Fibroblast of lung (primary cell): Measurements from ENCODE around the gene PCYT1B. TPM values are rescaled to one million over a fixed set of nuclear protein-coding genes. Genes with fewer than 3 reads are reported as not detected.

ENCODE experiments used
- DNase-seq, 2 donors: peaks; one replicate each; pipeline versions ENCODE4 v3.0.0 to v3.0.0-alpha.2; 2010; ENCODE audit warnings: low read depth in 2 of 2
- H2AFZ ChIP-seq: 2 replicates; pipeline ENCODE4 v1.5.1; 2012; ENCODE audit warnings: low read length, control low read depth, inconsistent platforms
- H3K27ac ChIP-seq: 2 replicates; pipeline ENCODE4 v1.5.1; 2011; ENCODE audit warnings: low read length, control low read depth; ENCODE audit not compliant: insufficient read depth
- H3K27me3 ChIP-seq: 2 replicates; pipeline ENCODE4 v1.5.1; 2011; ENCODE audit warnings: mild to moderate bottlenecking, low read length; ENCODE audit not compliant: control insufficient read depth, insufficient read depth
- H3K36me3 ChIP-seq: 2 replicates; pipeline ENCODE4 v1.5.1; 2011; ENCODE audit warnings: low read length; ENCODE audit not compliant: control insufficient read depth, insufficient read depth
- H3K4me1 ChIP-seq: 2 replicates; pipeline ENCODE4 v1.5.1; 2011; ENCODE audit warnings: low read length; ENCODE audit not compliant: control insufficient read depth, insufficient read depth; ENCODE audit errors: extremely low read depth
- H3K4me2 ChIP-seq: 2 replicates; pipeline ENCODE4 v1.5.1; 2011; ENCODE audit warnings: low read length, control low read depth; ENCODE audit not compliant: insufficient read depth; ENCODE audit errors: extremely low read depth
- H3K4me3 ChIP-seq, 4 experiments: fragments of 200-600 bp in 1 of 4; sonication (generic) in 1 of 4; replicated peaks in 1 of 4; 2 replicates each; pipeline ENCODE4 v1.5.1; 2011 to 2016; ENCODE audit warnings: low read length in 4 of 4, low read depth in 3 of 4, mild to moderate bottlenecking in 3 of 4, control low read depth in 2 of 4, inconsistent platforms in 1 of 4, mixed read lengths in 1 of 4; ENCODE audit not compliant: insufficient read depth in 1 of 4; ENCODE audit errors: control extremely low read depth in 1 of 4
- H3K79me2 ChIP-seq: 2 replicates; pipeline ENCODE4 v1.5.1; 2012; ENCODE audit warnings: mild to moderate bottlenecking, low read length, inconsistent platforms; ENCODE audit not compliant: control insufficient read depth, insufficient read depth
- H3K9ac ChIP-seq: 2 replicates; pipeline ENCODE4 v1.5.1; 2011; ENCODE audit warnings: mild to moderate bottlenecking, low read length, control low read depth; ENCODE audit not compliant: insufficient read depth
- H3K9me3 ChIP-seq: 2 replicates; pipeline ENCODE4 v1.5.1; 2012; ENCODE audit warnings: low read depth, low read length; ENCODE audit not compliant: control insufficient read depth, insufficient read depth
- H4K20me1 ChIP-seq: 2 replicates; pipeline ENCODE4 v1.5.1; 2011; ENCODE audit warnings: low read length; ENCODE audit not compliant: control insufficient read depth, insufficient read depth; ENCODE audit errors: extremely low read depth
- EZH2 ChIP-seq: IDR thresholded peaks from 2 replicates; pipeline ENCODE4 v1.5.1; 2012; ENCODE audit warnings: low read length, control low read depth, mild to moderate bottlenecking; ENCODE audit errors: missing control alignments
- polyA plus RNA-seq, 2 donors: library from polyadenylated mRNA; depleted of rRNA in 1 of 2; stranded (reverse) in 1 of 2; unstranded in 1 of 2; fragments of >200 nt; gene quantifications; 2 replicates each; pipeline ENCODE4 v1.2.1, GENCODE V29; 2011 to 2012; ENCODE audit warnings: missing spikeins in 1 of 2
- total RNA-seq: library from RNA; depleted of rRNA; stranded (reverse); fragments of >200 nt; gene quantifications from 2 replicates; pipeline ENCODE4 v1.2.1, GENCODE V29; 2014
- TF ChIP-seq, protein P1 (sequence below), 2 donors: IDR thresholded peaks in 1 of 2; conservative IDR thresholded peaks in 1 of 2; 1 replicate in 1 of 2; 2 replicates in 1 of 2; pipeline ENCODE4 v1.5.1; 2011 to 2012; ENCODE audit warnings: low read length in 2 of 2, control low read depth in 1 of 2, inconsistent platforms in 1 of 2, low read depth in 1 of 2, mild to moderate bottlenecking in 1 of 2

PCYT1B gene
- total and polyA plus RNA-seq, 2 donors (not counting 1 experiment from before 2014, with no cell fraction given), result 0.17 to 0.34 TPM

DNA sequence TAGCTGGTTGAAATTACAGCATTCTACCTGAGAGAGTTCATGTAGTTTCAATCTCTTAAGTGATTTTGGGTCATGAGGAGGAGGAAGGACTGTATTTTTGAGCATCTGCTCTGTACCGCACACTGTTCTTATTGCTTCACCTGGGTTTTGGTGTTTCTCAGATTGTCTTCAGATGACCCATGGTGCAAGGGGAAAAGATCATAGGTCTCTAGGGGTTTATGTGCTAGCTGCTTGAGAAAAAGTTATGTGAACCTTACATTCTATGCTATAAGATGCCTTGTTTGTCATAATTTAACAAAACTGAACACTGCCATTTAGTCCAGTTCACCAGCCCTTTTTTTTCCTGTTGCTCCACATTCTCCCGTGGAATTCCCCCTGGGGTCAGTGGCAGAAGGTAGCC lies 121.7 kb downstream of the PCYT1B start:
- no peak overlapping the region for H2AFZ ChIP-seq
- TF ChIP-seq, protein P1, sequence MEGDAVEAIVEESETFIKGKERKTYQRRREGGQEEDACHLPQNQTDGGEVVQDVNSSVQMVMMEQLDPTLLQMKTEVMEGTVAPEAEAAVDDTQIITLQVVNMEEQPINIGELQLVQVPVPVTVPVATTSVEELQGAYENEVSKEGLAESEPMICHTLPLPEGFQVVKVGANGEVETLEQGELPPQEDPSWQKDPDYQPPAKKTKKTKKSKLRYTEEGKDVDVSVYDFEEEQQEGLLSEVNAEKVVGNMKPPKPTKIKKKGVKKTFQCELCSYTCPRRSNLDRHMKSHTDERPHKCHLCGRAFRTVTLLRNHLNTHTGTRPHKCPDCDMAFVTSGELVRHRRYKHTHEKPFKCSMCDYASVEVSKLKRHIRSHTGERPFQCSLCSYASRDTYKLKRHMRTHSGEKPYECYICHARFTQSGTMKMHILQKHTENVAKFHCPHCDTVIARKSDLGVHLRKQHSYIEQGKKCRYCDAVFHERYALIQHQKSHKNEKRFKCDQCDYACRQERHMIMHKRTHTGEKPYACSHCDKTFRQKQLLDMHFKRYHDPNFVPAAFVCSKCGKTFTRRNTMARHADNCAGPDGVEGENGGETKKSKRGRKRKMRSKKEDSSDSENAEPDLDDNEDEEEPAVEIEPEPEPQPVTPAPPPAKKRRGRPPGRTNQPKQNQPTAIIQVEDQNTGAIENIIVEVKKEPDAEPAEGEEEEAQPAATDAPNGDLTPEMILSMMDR (conservative IDR thresholded peaks at IDR 0.05 in 1 of 2, IDR thresholded peaks at IDR 0.05 in 1 of 2; ENCODE audit: low read depth in 1 of 2, low read length in 2 of 2), result no peak
- TF ChIP-seq EZH2, result no peak
- H3K79me2 ChIP-seq, result no peaks in the 10 kb centered on the region
- H3K4me2 ChIP-seq, result no peak overlapping the region
- H3K4me3 ChIP-seq, result no peak overlapping the region
- H3K4me1 ChIP-seq, result no peaks in the 10 kb centered on the region
- no peak overlapping the region for H3K9ac ChIP-seq
- H4K20me1 ChIP-seq, result no peaks in the 10 kb centered on the region
- H3K9me3 ChIP-seq, result no peaks in the 10 kb centered on the region
- H3K27me3 ChIP-seq, result no peaks in the 10 kb centered on the region
- H3K36me3 ChIP-seq, result no peaks in the 10 kb centered on the region
- no peak overlapping the region for H3K27ac ChIP-seq
- DNase-seq, result no peak

DNA sequence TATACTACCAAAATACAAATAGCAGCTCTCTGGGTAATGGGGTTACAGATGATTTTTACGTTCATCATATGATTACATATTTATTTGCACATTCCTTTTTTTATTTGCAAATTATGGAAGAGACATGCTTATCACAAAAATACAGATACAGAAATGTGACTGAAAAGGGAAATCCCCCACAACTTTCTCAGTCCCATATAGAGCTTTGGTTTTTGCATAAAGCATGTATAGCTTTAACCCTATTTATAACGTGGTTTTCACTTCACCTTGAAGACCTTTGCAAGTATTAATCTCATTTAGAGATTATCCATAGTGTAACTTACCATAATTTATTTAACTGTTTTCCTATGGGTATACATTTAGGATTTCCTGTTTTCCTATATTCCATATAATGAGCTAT lies 126.7 kb downstream of the PCYT1B start:
- Histone ChIP-seq H3K4me2 (no peak overlapping the region), H3K79me2 (no peaks in the 10 kb centered on the region), H3K27me3 (no peaks in the 10 kb centered on the region), H3K4me3 (no peak overlapping the region), H3K9me3 (no peaks in the 10 kb centered on the region), H3K36me3 (no peaks in the 10 kb centered on the region), H2AFZ (no peak overlapping the region), H3K4me1 (no peaks in the 10 kb centered on the region), H4K20me1 (no peaks in the 10 kb centered on the region), H3K27ac (no peak overlapping the region), H3K9ac (no peak overlapping the region)
- no peak for TF ChIP-seq EZH2
- TF ChIP-seq, protein P1 (conservative IDR thresholded peaks at IDR 0.05 in 1 of 2, IDR thresholded peaks at IDR 0.05 in 1 of 2; ENCODE audit: low read depth in 1 of 2, low read length in 2 of 2), result no peak
- no peak for DNase-seq

- DNase-seq, result peak; percentile 14 to 38
- no peaks in the 10 kb centered on the region for H4K20me1 ChIP-seq
- no peaks in the 10 kb centered on the region for H3K9me3 ChIP-seq
- H3K9ac ChIP-seq, result no peak overlapping the region
- H2AFZ ChIP-seq, result no peak overlapping the region
- TF ChIP-seq, protein P1 (conservative IDR thresholded peaks at IDR 0.05 in 1 of 2, IDR thresholded peaks at IDR 0.05 in 1 of 2; ENCODE audit: low read depth in 1 of 2, low read length in 2 of 2), result peak in 1 of 2 donors; percentile 35
- no peak for TF ChIP-seq EZH2
- H3K4me3 ChIP-seq, result no peak overlapping the region
- no peak overlapping the region for H3K4me2 ChIP-seq
- no peak overlapping the region for H3K27ac ChIP-seq
- no peaks in the 10 kb centered on the region for H3K4me1 ChIP-seq
- H3K36me3 ChIP-seq, result no peaks in the 10 kb centered on the region
- H3K27me3 ChIP-seq, result no peaks in the 10 kb centered on the region
- no peaks in the 10 kb centered on the region for H3K79me2 ChIP-seq
Measured at GRCh38 chrX:24515447-24515846, 131.7 kb downstream of the PCYT1B start.
